ENCODE results near the gene VTI1A. TPM values are rescaled to one million over a fixed set of nuclear protein-coding genes. Genes with fewer than 3 reads are reported as not detected.

Gene VTI1A
- total and polyA plus RNA-seq, 7 donors = 10.8 to 80.3 (median 36.8) TPM

DNA sequence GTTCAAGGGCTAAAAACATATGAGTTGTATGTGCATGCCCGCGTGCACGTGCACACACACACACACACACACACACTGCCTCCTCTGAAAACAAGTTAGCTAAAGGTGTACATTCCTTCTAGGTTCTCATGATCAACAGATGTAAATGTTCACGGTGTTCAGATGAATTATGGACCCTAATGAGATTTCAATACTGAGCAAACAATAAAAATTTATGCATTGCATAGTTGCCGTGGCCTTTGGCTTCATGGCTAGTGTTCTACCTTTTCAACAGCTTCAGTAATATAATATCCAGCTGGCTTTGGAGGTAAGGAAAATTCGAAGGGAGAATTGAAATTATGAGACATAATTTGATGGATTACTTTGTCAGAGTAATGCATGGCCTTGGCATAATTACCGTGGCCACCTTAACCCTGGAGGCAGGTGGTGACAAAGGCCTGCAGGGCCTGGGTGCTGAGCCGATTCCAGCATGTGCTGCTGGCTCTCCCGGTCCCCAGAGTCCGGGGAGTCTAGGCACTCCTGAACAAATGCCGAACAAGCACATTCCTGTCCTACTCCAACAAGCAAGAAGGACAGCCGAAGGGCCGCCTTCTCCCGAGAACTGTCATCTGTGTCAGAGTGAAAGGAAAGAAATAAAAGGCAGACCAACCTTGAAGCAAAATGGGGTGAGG, 336.5 kb downstream of the VTI1A start:
- intact Hi-C loops (cut with DNase I) = no loop called here
- H3K4me1 ChIP-seq = no peaks in the 10 kb centered on the region

DNA sequence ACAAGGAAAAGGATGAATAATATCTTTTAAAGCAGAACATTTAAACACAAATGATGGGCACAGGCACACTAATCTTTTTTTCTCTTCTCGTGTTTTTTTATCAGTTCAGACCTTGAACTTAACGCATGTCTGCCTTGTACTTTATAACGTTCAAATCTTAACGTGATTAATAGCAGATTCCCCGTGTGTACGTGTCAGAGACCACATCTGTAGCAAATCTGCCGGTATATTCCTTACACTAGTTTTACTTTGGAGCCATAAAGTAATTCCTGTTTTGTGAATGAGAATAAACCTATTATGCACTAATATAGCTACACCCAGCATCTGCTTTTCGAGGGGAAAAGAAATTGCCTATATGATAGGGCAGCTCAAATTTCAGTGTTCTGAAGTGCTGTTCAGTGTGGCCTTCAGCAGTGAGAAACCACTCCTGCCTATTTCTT, 337.0 kb downstream of the VTI1A start:
- WGBS, 2 donors = 23 to 68% methylated on average over 8 of the region's 8 CpGs
- intact Hi-C loops (cut with DNase I) = no loop called here
- no peak for DNase-seq
- peaks cover 0 to 3% (median 0%) of the 10 kb centered on the region in 4 donors for H3K9me3 ChIP-seq
- H3K27me3 ChIP-seq = no peaks in the 10 kb centered on the region
- H3K36me3 ChIP-seq = no peaks in the 10 kb centered on the region
- H3K4me3 ChIP-seq = no peak overlapping the region
- H3K4me1 ChIP-seq = no peaks in the 10 kb centered on the region
- peak overlapping the region in 2 of 4 donors; percentile 2 to 11 for H3K27ac ChIP-seq
- TF ChIP-seq POLR2A (IDR thresholded peaks at IDR 0.05) = no peak
- TF ChIP-seq, protein P1, sequence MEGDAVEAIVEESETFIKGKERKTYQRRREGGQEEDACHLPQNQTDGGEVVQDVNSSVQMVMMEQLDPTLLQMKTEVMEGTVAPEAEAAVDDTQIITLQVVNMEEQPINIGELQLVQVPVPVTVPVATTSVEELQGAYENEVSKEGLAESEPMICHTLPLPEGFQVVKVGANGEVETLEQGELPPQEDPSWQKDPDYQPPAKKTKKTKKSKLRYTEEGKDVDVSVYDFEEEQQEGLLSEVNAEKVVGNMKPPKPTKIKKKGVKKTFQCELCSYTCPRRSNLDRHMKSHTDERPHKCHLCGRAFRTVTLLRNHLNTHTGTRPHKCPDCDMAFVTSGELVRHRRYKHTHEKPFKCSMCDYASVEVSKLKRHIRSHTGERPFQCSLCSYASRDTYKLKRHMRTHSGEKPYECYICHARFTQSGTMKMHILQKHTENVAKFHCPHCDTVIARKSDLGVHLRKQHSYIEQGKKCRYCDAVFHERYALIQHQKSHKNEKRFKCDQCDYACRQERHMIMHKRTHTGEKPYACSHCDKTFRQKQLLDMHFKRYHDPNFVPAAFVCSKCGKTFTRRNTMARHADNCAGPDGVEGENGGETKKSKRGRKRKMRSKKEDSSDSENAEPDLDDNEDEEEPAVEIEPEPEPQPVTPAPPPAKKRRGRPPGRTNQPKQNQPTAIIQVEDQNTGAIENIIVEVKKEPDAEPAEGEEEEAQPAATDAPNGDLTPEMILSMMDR (IDR thresholded peaks at IDR 0.05) = no peak
- no peak for TF ChIP-seq POLR2AphosphoS5 (IDR thresholded peaks at IDR 0.05)
- no peak for TF ChIP-seq EP300 (IDR thresholded peaks at IDR 0.05)

More for the DNA sequence above, 336.5 kb downstream of the VTI1A start:
- TF ChIP-seq POLR2AphosphoS5 (IDR thresholded peaks at IDR 0.05) (no peak), POLR2A (IDR thresholded peaks at IDR 0.05) (no peak), EP300 (IDR thresholded peaks at IDR 0.05) (no peak)
- TF ChIP-seq, protein P1 (IDR thresholded peaks at IDR 0.05) = no peak
- Histone ChIP-seq H3K4me3 (no peak overlapping the region), H3K9me3 (no peaks in the 10 kb centered on the region), H3K27ac (peak overlapping the region in 2 of 4 donors; percentile 11 to 30), H3K36me3 (no peaks in the 10 kb centered on the region), H3K27me3 (no peaks in the 10 kb centered on the region)
- DNase-seq = no peak
- 58 to 83% methylated on average over 14 of the region's 14 CpGs for WGBS, 2 donors

DNA sequence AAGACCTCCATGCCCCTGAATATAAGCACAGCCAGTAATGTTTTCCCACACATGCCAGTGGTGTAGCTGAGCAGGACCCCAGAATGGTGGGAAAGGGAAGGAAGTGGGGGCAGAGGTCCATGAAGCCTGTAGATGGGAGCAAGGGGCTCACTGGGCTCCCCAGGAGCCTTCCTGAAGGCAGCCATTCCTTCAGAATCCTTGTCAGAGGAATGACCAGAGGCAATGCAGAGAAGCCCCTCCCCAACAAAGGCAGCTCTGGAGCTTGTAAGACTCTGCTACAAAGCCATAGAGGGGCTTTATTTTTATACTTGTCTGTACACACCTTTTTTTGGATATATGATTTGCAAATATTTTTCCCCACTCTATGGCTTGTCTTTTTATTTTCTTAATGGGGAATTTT, 338.1 kb downstream of the VTI1A start:
- no peak for TF ChIP-seq POLR2AphosphoS5 (IDR thresholded peaks at IDR 0.05)
- no peak for TF ChIP-seq POLR2A (IDR thresholded peaks at IDR 0.05)
- TF ChIP-seq, protein P1 (IDR thresholded peaks at IDR 0.05) = no peak
- no peak for TF ChIP-seq EP300 (IDR thresholded peaks at IDR 0.05)
- intact Hi-C loops (cut with DNase I) = no loop called here
- DNase-seq = no peak

DNA sequence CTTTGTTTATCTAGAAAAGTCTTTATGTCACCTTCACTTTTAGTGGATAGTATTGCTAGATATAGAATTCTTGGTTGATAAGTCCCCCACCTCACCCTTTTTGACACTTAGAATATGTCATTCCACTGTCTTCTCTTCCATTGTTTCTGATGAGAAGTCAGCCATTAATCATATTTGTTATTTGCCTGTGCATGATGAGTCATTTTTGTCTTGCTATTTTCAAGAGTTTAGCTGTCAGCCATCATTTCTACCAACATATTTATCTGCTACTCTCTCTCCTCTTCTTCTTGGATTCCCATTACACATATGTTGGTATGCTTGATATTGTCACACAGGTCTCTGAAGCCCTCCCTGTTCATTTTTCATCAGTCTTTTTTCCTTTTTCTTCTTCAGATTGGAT, 342.2 kb downstream of the VTI1A start:
- Histone ChIP-seq H3K4me1 (peaks cover 0 to 22% (median 17%) of the 10 kb centered on the region in 4 donors), H3K9me3 (peaks cover 0 to 5% (median 0%) of the 10 kb centered on the region in 4 donors), H3K36me3 (no peaks in the 10 kb centered on the region), H3K27ac (no peak overlapping the region), H3K4me3 (no peak overlapping the region), H3K27me3 (no peaks in the 10 kb centered on the region)
- TF ChIP-seq POLR2A (IDR thresholded peaks at IDR 0.05) = no peak
- no peak for TF ChIP-seq EP300 (IDR thresholded peaks at IDR 0.05)
- TF ChIP-seq, protein P1 (IDR thresholded peaks at IDR 0.05) = no peak
- no peak for TF ChIP-seq POLR2AphosphoS5 (IDR thresholded peaks at IDR 0.05)
- no peak for DNase-seq
- intact Hi-C loops (cut with DNase I) = no loop called here

More for the DNA sequence above, 338.1 kb downstream of the VTI1A start:
- Histone ChIP-seq H3K4me1 (no peaks in the 10 kb centered on the region), H3K4me3 (no peak overlapping the region), H3K36me3 (no peaks in the 10 kb centered on the region), H3K9me3 (peaks cover 0 to 5% (median 0%) of the 10 kb centered on the region in 4 donors), H3K27me3 (no peaks in the 10 kb centered on the region), H3K27ac (no peak overlapping the region)

Data from sigmoid colon (tissue), 7 donors.